SK-N-MC (cell line): Measurements from ENCODE around the gene MPV17L2.
A peak's percentile ranks its signal among the peaks of the same experiment; 100 is the strongest.

Experiments used
- DNase-seq: peaks from one replicate; pipeline ENCODE4 v3.0.0-alpha.2; 2011; ENCODE audit warnings: low read depth, low spot score
- H3K27ac ChIP-seq: fragments of 200-600 bp; sonication (generic); 2 replicates; pipeline ENCODE4 v1.5.1; 2016; ENCODE audit warnings: mixed run types
- H3K36me3 ChIP-seq: fragments of 200-600 bp; sonication (generic); 2 replicates; pipeline ENCODE4 v1.6.1; 2017; ENCODE audit warnings: antibody characterized with exemption, low read length, mixed read lengths; ENCODE audit not compliant: insufficient read depth
- H3K4me3 ChIP-seq: fragments of 200-600 bp; sonication (generic); 2 replicates; pipeline ENCODE4 v1.5.1; 2016
- H3K9ac ChIP-seq: fragments of 200-600 bp; sonication (generic); 2 replicates; pipeline ENCODE4 v1.8.0; 2017; ENCODE audit warnings: mixed run types, mixed read lengths; ENCODE audit not compliant: insufficient read length
- H3K9me3 ChIP-seq: fragments of 200-600 bp; sonication (generic); 2 replicates; pipeline ENCODE4 v1.6.1; 2017; ENCODE audit warnings: low read depth, mild to moderate bottlenecking, antibody characterized with exemption, low read length, moderate library complexity, mixed read lengths
- EZH2 ChIP-seq: fragments of 200-600 bp; sonication (generic); IDR thresholded peaks from one replicate; pipeline ENCODE4 v1.6.1; 2017; ENCODE audit warnings: antibody characterized with exemption
- FOXP2 ChIP-seq: optimal IDR thresholded peaks from 2 replicates; pipeline ENCODE3; 2011; ENCODE audit warnings: mild to moderate bottlenecking, moderate library complexity; ENCODE audit not compliant: insufficient read depth; ENCODE audit errors: extremely low read length, control extremely low read depth
- POLR2AphosphoS5 ChIP-seq: IDR thresholded peaks from 2 replicates; pipeline ENCODE4 v1.6.1; 2012; ENCODE audit warnings: mild to moderate bottlenecking, low read depth, low read length, borderline replicate concordance

Gene MPV17L2

DNA sequence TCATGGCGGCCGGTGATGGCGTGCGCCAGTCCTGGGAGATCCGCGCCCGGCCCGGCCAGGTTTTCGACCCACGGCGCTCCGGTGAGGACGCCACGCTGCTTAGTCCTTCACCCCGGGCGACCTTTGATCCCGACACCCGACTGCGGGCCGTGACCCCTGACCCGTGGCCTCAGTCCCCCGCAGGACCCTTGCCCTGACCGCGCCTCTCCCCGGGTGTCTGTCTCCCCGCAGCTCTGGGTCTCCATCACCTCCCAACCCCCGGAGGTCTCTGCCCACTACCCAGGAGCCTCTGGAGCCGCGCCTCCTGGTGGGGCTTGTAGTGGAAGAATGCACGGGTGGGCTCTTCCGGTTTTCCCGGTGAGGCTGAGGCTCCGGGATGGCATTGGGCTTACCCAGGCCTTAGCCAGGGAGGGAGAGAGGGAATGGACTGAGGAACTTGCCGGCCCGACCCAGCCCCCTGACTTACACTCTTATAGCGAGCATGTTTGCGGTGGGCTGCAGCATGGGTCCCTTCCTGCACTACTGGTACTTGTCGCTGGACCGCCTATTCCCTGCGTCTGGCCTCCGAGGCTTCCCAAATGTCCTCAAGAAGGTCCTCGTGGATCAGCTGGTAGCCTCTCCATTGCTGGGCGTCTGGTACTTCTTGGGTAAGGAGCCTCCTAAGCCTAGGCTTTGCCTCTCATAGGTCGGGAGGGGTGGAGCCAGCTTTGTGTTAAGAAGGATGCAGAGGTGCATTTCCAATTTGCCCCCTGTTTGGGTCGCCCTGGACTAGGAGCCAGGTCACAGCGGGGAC lies 566 bp downstream of the MPV17L2 start:
- Histone ChIP-seq H3K4me3 (peak overlapping the region; percentile 93), H3K27ac (no peak overlapping the region), H3K9me3 (no peaks in the 10 kb centered on the region), H3K36me3 (peaks cover 8% of the 10 kb centered on the region; the same call in 1 of the 2 replicates), H3K9ac (peak overlapping the region; percentile 69)
- DNase-seq: no peak
- TF ChIP-seq EZH2 (no peak), POLR2AphosphoS5 (no peak), FOXP2 (no peak)

DNA sequence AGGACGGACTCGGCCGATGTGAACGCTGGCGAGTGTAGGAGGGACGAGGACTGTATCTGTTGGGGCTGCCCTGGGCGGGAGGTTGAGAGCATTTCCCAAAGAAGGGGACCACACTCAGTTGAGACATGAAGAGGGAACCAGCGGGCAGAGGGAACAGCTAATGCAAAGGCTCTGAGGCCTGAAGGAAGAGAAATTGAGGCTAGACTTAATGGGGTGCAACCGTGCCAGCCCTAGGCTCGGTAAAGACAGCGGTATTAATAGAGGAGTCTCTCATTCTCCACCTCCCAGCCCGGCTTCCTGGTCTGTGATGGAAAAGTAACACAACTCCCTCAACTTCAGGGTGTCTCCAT lies 1.1 kb downstream of the MPV17L2 start:
- no peak overlapping the region for H3K27ac ChIP-seq
- H3K9me3 ChIP-seq: no peaks in the 10 kb centered on the region
- no peak for DNase-seq
- H3K4me3 ChIP-seq: peak overlapping the region; percentile 93
- H3K9ac ChIP-seq: no peak overlapping the region
- peaks cover 11% of the 10 kb centered on the region; the same call in 1 of the 2 replicates for H3K36me3 ChIP-seq
- TF ChIP-seq FOXP2 (no peak), POLR2AphosphoS5 (no peak), EZH2 (no peak)

- Histone ChIP-seq H3K9ac (no peak overlapping the region), H3K4me3 (peak overlapping the region; percentile 93), H3K9me3 (no peaks in the 10 kb centered on the region), H3K27ac (no peak overlapping the region), H3K36me3 (peaks cover 11% of the 10 kb centered on the region; the same call in 1 of the 2 replicates)
- TF ChIP-seq POLR2AphosphoS5 (no peak), FOXP2 (no peak), EZH2 (no peak)
- no peak for DNase-seq
Observed at GRCh38 chr19:18194554-18195238, 1.7 kb downstream of the MPV17L2 start.

DNA sequence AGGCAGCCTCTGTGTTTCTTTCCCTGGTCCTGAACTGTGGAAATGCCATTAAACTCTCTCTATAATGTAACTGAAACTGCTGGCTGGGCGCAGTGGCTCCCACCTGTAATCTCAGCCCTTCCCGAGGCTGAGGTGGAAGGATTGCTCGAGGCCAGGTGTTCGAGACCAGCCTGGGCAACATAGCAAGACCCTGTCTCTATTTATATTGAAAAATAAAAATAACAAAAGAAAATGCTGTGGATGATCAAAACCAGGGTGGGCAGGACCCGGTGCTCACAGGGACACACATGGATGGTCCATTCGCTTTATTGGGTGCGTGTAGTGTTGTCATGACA lies 3.5 kb downstream of the MPV17L2 start:
- TF ChIP-seq POLR2AphosphoS5 (no peak), EZH2 (no peak), FOXP2 (no peak)
- DNase-seq: no peak
- peaks cover 17% of the 10 kb centered on the region; the same call in 1 of the 2 replicates for H3K36me3 ChIP-seq
- no peak overlapping the region for H3K4me3 ChIP-seq
- no peak overlapping the region for H3K9ac ChIP-seq
- no peak overlapping the region for H3K27ac ChIP-seq
- H3K9me3 ChIP-seq: no peaks in the 10 kb centered on the region

DNA sequence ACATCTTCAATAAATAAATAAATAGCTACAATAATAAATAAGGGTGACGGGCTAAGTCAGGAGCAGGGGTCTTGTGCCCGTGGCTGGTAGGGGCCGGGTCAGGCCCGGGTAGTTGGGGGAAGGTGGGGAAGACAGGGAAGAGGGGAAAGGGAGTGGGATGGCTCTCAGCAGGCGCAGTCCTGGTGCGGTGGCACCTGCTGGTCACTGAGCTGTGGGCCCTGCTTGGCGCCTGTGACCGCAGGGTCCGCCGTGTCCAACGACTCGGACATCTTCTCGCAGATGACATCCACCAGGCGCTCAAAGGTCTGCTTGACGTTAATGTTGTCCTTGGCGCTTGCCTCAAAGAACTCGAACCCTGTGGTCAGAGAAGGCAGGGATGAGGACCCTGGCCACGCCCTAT lies 4.3 kb downstream of the MPV17L2 start:
- peaks cover 19% of the 10 kb centered on the region; the same call in 1 of the 2 replicates for H3K36me3 ChIP-seq
- DNase-seq: no peak
- H3K9me3 ChIP-seq: no peaks in the 10 kb centered on the region
- TF ChIP-seq EZH2 (no peak), FOXP2 (no peak), POLR2AphosphoS5 (no peak)
- no peak overlapping the region for H3K9ac ChIP-seq
- H3K4me3 ChIP-seq: no peak overlapping the region
- no peak overlapping the region for H3K27ac ChIP-seq

- Histone ChIP-seq H3K4me3 (no peak overlapping the region), H3K36me3 (peaks cover 19% of the 10 kb centered on the region; the same call in 1 of the 2 replicates), H3K9me3 (no peaks in the 10 kb centered on the region), H3K27ac (no peak overlapping the region), H3K9ac (no peak overlapping the region)
- no peak for TF ChIP-seq FOXP2
- no peak for TF ChIP-seq POLR2AphosphoS5
- no peak for TF ChIP-seq EZH2
- DNase-seq: no peak
Observed at GRCh38 chr19:18197941-18198340, 4.9 kb downstream of the MPV17L2 start.

GRCh38 chr19:18198374-18198773 lies 5.4 kb downstream of the MPV17L2 start:
- Histone ChIP-seq H3K4me3 (no peak overlapping the region), H3K36me3 (peaks cover 19% of the 10 kb centered on the region; the same call in 1 of the 2 replicates), H3K9me3 (no peaks in the 10 kb centered on the region), H3K9ac (no peak overlapping the region), H3K27ac (no peak overlapping the region)
- no peak for DNase-seq
- no peak for TF ChIP-seq EZH2
- no peak for TF ChIP-seq POLR2AphosphoS5
- no peak for TF ChIP-seq FOXP2

- H3K27ac ChIP-seq: no peak overlapping the region
- H3K9me3 ChIP-seq: no peaks in the 10 kb centered on the region
- H3K4me3 ChIP-seq: peak overlapping the region; percentile 89
- peaks cover 19% of the 10 kb centered on the region; the same call in 1 of the 2 replicates for H3K36me3 ChIP-seq
- TF ChIP-seq FOXP2 (no peak), POLR2AphosphoS5 (no peak), EZH2 (no peak)
- no peak for DNase-seq
- H3K9ac ChIP-seq: no peak overlapping the region
Observed at GRCh38 chr19:18202397-18202777, 9.4 kb downstream of the MPV17L2 start.
